H9 (cell line): ENCODE measurements around the gene MCRIP2. TPM values are rescaled to one million over a fixed set of nuclear protein-coding genes. Genes with fewer than 3 reads are reported as not detected.

Source experiments
- DNase-seq: peaks from one replicate; pipeline ENCODE4 v3.0.0-alpha.2; 2017
- H2AFZ ChIP-seq: one replicate; pipeline ENCODE4 v1.6.1; 2013; ENCODE audit warnings: mild to moderate bottlenecking, low read length, control low read depth, moderate library complexity
- H2AK5ac ChIP-seq: 2 replicates; pipeline ENCODE4 v1.6.1; 2013; ENCODE audit warnings: low read length, control low read depth, mixed read lengths; ENCODE audit not compliant: insufficient read length
- H2BK120ac ChIP-seq: one replicate; pipeline ENCODE4 v1.6.1; 2013; ENCODE audit warnings: low read depth, mild to moderate bottlenecking, low read length, control low read depth, inconsistent platforms; ENCODE audit not compliant: poor library complexity, severe bottlenecking
- H2BK12ac ChIP-seq: 2 replicates; pipeline ENCODE4 v1.6.1; 2013; ENCODE audit warnings: low read length, control low read depth, mixed read lengths, low read depth; ENCODE audit not compliant: insufficient read length
- H2BK15ac ChIP-seq: 2 replicates; pipeline ENCODE4 v1.6.1; 2013; ENCODE audit warnings: low read depth, low read length, control low read depth
- H2BK20ac ChIP-seq: one replicate; pipeline ENCODE4 v1.6.1; 2013; ENCODE audit warnings: low read depth, mild to moderate bottlenecking, low read length, control low read depth, inconsistent platforms; ENCODE audit not compliant: poor library complexity, severe bottlenecking
- H2BK5ac ChIP-seq: 2 replicates; pipeline ENCODE4 v1.6.1; 2013; ENCODE audit warnings: low read length, control low read depth, mixed read lengths; ENCODE audit not compliant: insufficient read length
- H3K14ac ChIP-seq: 2 replicates; pipeline ENCODE4 v1.6.1; 2013; ENCODE audit warnings: low read length, control low read depth; ENCODE audit not compliant: insufficient read depth
- H3K18ac ChIP-seq: 2 replicates; pipeline ENCODE4 v1.6.1; 2013; ENCODE audit warnings: low read depth, mild to moderate bottlenecking, mixed read lengths, low read length, control low read depth; ENCODE audit not compliant: insufficient read length
- H3K23ac ChIP-seq: 2 replicates; pipeline ENCODE4 v1.6.1; 2013; ENCODE audit warnings: low read length, control low read depth, mixed read lengths, low read depth; ENCODE audit not compliant: insufficient read length
- H3K23me2 ChIP-seq: 2 replicates; pipeline ENCODE4 v1.6.1; 2013; ENCODE audit warnings: low read depth, mild to moderate bottlenecking, mixed read lengths, low read length, control low read depth; ENCODE audit not compliant: insufficient read length, poor library complexity, severe bottlenecking
- H3K27ac ChIP-seq: 2 replicates; pipeline ENCODE4 v1.5.1; 2013; ENCODE audit warnings: low read length, control low read depth, mixed read lengths, low read depth; ENCODE audit not compliant: insufficient read length
- H3K27me3 ChIP-seq: 2 replicates; pipeline ENCODE4 v1.6.1; 2013; ENCODE audit warnings: low read length, control low read depth, inconsistent platforms; ENCODE audit not compliant: insufficient read depth
- H3K4ac ChIP-seq: 2 replicates; pipeline ENCODE4 v1.6.1; 2013; ENCODE audit warnings: low read depth, mild to moderate bottlenecking, control low read depth, inconsistent platforms, low read length, moderate library complexity
- H3K4me1 ChIP-seq: 2 replicates; pipeline ENCODE4 v1.6.1; 2013; ENCODE audit warnings: low read length, control low read depth, inconsistent platforms; ENCODE audit not compliant: insufficient read depth
- H3K4me2 ChIP-seq: 2 replicates; pipeline ENCODE4 v1.6.1; 2013; ENCODE audit warnings: low read length, control low read depth, mixed read lengths; ENCODE audit not compliant: insufficient read length, insufficient read depth
- H3K56ac ChIP-seq: 2 replicates; pipeline ENCODE4 v1.6.1; 2013; ENCODE audit warnings: low read depth, mild to moderate bottlenecking, mixed read lengths, low read length, control low read depth; ENCODE audit not compliant: insufficient read length
- H3K79me1 ChIP-seq: 2 replicates; pipeline ENCODE4 v1.6.1; 2013; ENCODE audit warnings: low read depth, mild to moderate bottlenecking, moderate library complexity, low read length, control low read depth, inconsistent platforms; ENCODE audit not compliant: insufficient read depth, poor library complexity, severe bottlenecking
- H3K79me2 ChIP-seq: 2 replicates; pipeline ENCODE4 v1.6.1; 2013; ENCODE audit warnings: low read length, control low read depth, inconsistent platforms; ENCODE audit not compliant: insufficient read depth
- H3K9ac ChIP-seq: 2 replicates; pipeline ENCODE4 v1.6.1; 2013; ENCODE audit warnings: low read length, control low read depth, mixed read lengths; ENCODE audit not compliant: insufficient read length; ENCODE audit errors: extremely low read depth
- H3K9me3 ChIP-seq: one replicate; pipeline ENCODE4 v1.6.1; 2013; ENCODE audit warnings: low read depth, low read length, inconsistent platforms; ENCODE audit not compliant: control insufficient read depth
- H3T11ph ChIP-seq: one replicate; pipeline ENCODE4 v1.6.1; 2013; ENCODE audit warnings: mild to moderate bottlenecking, low read length, control low read depth, inconsistent platforms
- H4K20me1 ChIP-seq: one replicate; pipeline ENCODE4 v1.6.1; 2013; ENCODE audit not compliant: control insufficient read depth, insufficient read length, insufficient read depth
- H4K5ac ChIP-seq: 2 replicates; pipeline ENCODE4 v1.6.1; 2013; ENCODE audit warnings: low read depth, mild to moderate bottlenecking, mixed read lengths, low read length, control low read depth; ENCODE audit not compliant: insufficient read length
- H4K8ac ChIP-seq: replicated peaks from 2 replicates; pipeline ENCODE4 v1.6.1; 2013; ENCODE audit warnings: low read length, control low read depth, mixed read lengths, low read depth; ENCODE audit not compliant: insufficient read length
- H4K91ac ChIP-seq: 2 replicates; pipeline ENCODE4 v1.6.1; 2013; ENCODE audit warnings: low read depth, mild to moderate bottlenecking, moderate library complexity, mixed read lengths, low read length, control low read depth; ENCODE audit not compliant: insufficient read length
- H3K27ac Mint-ChIP-seq, 3 experiments: 2 replicates in 2 of 3; 3 replicates in 1 of 3; pipeline ENCODE4 v1.8.0; 2020 to 2021; ENCODE audit warnings: mixed read lengths in 3 of 3, mild to moderate bottlenecking in 1 of 3, moderate library complexity in 1 of 3
- H3K27me3 Mint-ChIP-seq: 2 replicates; pipeline ENCODE4 v1.8.0; 2021; ENCODE audit warnings: low read depth, mild to moderate bottlenecking, moderate library complexity, mixed read lengths
- H3K36me3 Mint-ChIP-seq, 3 experiments: 2 replicates in 2 of 3; 3 replicates in 1 of 3; pipeline ENCODE4 v1.8.0; 2020 to 2021; ENCODE audit warnings: low read depth in 3 of 3, mixed read lengths in 3 of 3; ENCODE audit not compliant: insufficient read depth in 1 of 3
- H3K4me1 Mint-ChIP-seq, 2 experiments: 2 replicates each; pipeline ENCODE4 v1.8.0; 2020; ENCODE audit warnings: mixed read lengths in 2 of 2
- H3K4me3 Mint-ChIP-seq, 2 experiments: 2 replicates in 1 of 2; 3 replicates in 1 of 2; pipeline ENCODE4 v1.8.0; 2020 to 2021; ENCODE audit warnings: mild to moderate bottlenecking in 2 of 2, mixed read lengths in 2 of 2, moderate library complexity in 1 of 2
- H3K9me3 Mint-ChIP-seq, 2 experiments: 2 replicates in 1 of 2; 3 replicates in 1 of 2; pipeline ENCODE4 v1.8.0; 2020; ENCODE audit warnings: mild to moderate bottlenecking in 2 of 2, mixed read lengths in 2 of 2, moderate library complexity in 1 of 2
- WGBS: extraction: QIAGEN DNeasy Blood & Tissue Kit; methylation state at CpG from one replicate; pipeline ENCODE4 v1.1.7; 2013; ENCODE audit warnings: missing lambda C conversion rate, low lambda C conversion rate, mixed read lengths; ENCODE audit not compliant: insufficient read length; ENCODE audit errors: extremely low coverage; 5-methylcytosine and 5-hydroxymethylcytosine counted together
- total RNA-seq: library from RNA; stranded (reverse); gene quantifications from 2 replicates; pipeline ENCODE4 v1.2.1, GENCODE V29; 2021
- TF ChIP-seq, protein P1 (sequence below): fragments of 200-600 bp; sonication (generic); conservative IDR thresholded peaks from 3 replicates; pipeline ENCODE4 v1.8.0; 2021; ENCODE audit warnings: antibody characterized with exemption, mild to moderate bottlenecking

MCRIP2 gene
- total RNA-seq, 1 experiment from 2014 or later, result 52.5 TPM

DNA sequence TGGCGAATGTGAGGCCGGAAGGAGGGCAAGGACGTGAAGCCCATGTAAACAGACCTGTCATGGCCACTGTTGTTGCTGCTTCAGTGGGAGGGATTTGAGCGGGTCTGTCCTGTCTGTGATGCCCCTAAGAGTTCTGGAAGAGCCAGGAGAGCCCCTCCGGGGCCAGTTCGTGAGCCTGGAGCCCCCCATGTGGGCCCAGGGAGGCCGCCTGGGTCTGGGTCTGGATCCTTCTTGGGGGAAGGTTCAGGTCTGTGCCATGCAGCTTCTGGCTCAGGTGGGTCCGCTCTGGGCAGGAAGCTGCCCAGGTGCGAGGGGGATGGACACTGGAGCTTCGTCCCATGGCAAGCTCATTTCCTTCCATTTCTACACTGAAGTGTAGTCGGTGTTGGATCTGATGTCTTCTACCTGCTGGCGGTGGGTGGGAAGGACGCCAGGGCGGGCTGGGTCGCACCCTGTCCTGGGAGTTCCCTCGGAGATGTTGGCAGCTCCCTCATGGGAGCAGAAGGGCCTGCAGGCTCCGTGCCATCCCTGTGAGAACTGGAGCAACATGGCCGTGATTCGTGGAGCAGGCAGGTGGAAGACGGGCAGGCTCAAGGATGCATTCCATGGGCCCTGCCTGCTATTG, 22.0 kb upstream of the MCRIP2 start:
- H3K9me3 Mint-ChIP-seq, result no peaks in the 10 kb centered on the region
- Histone ChIP-seq H3K9ac (no peak overlapping the region), H4K91ac (no peak overlapping the region), H3K27ac (no peak overlapping the region), H3T11ph (no peak overlapping the region), H3K23ac (no peak overlapping the region), H2BK15ac (no peak overlapping the region), H2BK20ac (no peak overlapping the region), H3K56ac (no peak overlapping the region), H4K8ac (no peak overlapping the region), H4K20me1 (no peaks in the 10 kb centered on the region), H3K4me2 (no peak overlapping the region), H3K9me3 (no peaks in the 10 kb centered on the region), H2BK5ac (no peak overlapping the region), H2BK12ac (no peak overlapping the region), H3K4me1 (no peaks in the 10 kb centered on the region; the same call in 1 of the 2 replicates), H3K79me1 (no peaks in the 10 kb centered on the region), H3K14ac (no peak overlapping the region), H3K4ac (no peak overlapping the region), H3K79me2 (no peaks in the 10 kb centered on the region), H2BK120ac (no peak overlapping the region), H2AK5ac (no peak overlapping the region), H2AFZ (no peak overlapping the region), H3K23me2 (no peaks in the 10 kb centered on the region), H3K18ac (no peak overlapping the region), H4K5ac (no peak overlapping the region), H3K27me3 (no peaks in the 10 kb centered on the region)
- H3K4me1 Mint-ChIP-seq, result peaks cover 15 to 26% of the 10 kb centered on the region in 2 experiments
- no peak for DNase-seq
- H3K4me3 Mint-ChIP-seq, result no peak overlapping the region
- WGBS, result no CpG with 5 or more reads among the region's 20 CpGs
- TF ChIP-seq, protein P1, sequence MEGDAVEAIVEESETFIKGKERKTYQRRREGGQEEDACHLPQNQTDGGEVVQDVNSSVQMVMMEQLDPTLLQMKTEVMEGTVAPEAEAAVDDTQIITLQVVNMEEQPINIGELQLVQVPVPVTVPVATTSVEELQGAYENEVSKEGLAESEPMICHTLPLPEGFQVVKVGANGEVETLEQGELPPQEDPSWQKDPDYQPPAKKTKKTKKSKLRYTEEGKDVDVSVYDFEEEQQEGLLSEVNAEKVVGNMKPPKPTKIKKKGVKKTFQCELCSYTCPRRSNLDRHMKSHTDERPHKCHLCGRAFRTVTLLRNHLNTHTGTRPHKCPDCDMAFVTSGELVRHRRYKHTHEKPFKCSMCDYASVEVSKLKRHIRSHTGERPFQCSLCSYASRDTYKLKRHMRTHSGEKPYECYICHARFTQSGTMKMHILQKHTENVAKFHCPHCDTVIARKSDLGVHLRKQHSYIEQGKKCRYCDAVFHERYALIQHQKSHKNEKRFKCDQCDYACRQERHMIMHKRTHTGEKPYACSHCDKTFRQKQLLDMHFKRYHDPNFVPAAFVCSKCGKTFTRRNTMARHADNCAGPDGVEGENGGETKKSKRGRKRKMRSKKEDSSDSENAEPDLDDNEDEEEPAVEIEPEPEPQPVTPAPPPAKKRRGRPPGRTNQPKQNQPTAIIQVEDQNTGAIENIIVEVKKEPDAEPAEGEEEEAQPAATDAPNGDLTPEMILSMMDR, result no peak
- H3K36me3 Mint-ChIP-seq, result peaks cover 0 to 8% (median 3%) of the 10 kb centered on the region in 3 experiments; a peak in 4 of 7 replicates
- no peak overlapping the region for H3K27ac Mint-ChIP-seq
- no peaks in the 10 kb centered on the region for H3K27me3 Mint-ChIP-seq
